Measurements from ENCODE around the gene RIOK1. TPM values are rescaled to one million over a fixed set of nuclear protein-coding genes. Genes with fewer than 3 reads are reported as not detected.

Gene RIOK1
- total RNA-seq, 4 donors from 2014 or later = 11.1 to 21.0 (median 13.5) TPM

GRCh38 chr6:7431674-7432390 is 42.2 kb downstream of the RIOK1 start:
- no peaks in the 10 kb centered on the region for H3K36me3 ChIP-seq
- H3K27ac ChIP-seq = no peak overlapping the region
- no peak for TF ChIP-seq POLR2A (IDR thresholded peaks at IDR 0.05)
- TF ChIP-seq CTCF (IDR thresholded peaks at IDR 0.05) = no peak
- TF ChIP-seq POLR2AphosphoS5 (IDR thresholded peaks at IDR 0.05) = no peak
- TF ChIP-seq EP300 (IDR thresholded peaks at IDR 0.05) = no peak
- H3K4me3 ChIP-seq = no peak overlapping the region
- WGBS, 2 donors (ENCODE audit: low coverage in 1 of 2) = 40 to 64% methylated on average over 1 to 17 of the region's 24 CpGs
- H3K27me3 ChIP-seq = peaks cover 29% of the 10 kb centered on the region
- H3K9me3 ChIP-seq = peaks cover 0 to 17% (median 0%) of the 10 kb centered on the region in 3 donors
- no peaks in the 10 kb centered on the region for H3K4me1 ChIP-seq
- no peak for ATAC-seq

DNA sequence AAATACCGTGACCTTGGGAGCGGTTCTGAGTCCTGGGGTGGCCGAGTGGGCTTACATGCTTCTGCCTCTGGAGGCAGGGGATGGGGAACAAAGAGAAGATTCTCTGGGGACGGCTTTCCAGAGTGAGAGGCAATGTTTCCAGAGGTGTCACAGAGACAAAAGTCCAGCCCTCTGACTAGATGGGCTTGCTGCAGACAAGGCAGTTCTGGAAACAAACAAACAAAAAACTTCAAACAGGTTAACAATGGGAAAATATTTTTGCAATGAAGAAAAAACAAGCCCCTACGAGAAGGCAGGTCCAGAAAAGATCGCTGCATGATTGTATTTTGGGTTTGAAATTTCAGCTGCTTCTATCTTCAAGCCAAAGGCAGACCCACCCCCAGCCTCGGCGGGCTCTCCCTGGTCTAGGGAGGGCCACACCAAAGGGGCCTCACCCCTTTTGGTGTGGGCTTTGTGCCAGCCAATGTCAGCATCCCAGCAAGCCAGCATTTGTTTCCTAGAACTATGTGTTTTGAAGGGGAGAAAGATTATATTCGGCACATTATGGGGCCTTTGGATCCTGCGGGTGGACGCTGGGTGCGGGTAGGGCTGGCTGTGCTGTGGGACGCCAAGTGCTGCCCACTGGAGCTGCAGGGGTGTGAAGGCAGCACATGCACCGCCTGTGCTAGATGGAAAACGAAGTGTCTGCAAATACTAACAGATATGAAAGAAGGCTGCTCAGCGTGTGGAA is 42.9 kb downstream of the RIOK1 start:
- no peaks in the 10 kb centered on the region for H3K36me3 ChIP-seq
- WGBS, 2 donors (ENCODE audit: low coverage in 1 of 2) = 57 to 77% methylated on average over 8 to 9 of the region's 16 CpGs
- H3K4me3 ChIP-seq = no peak overlapping the region
- no peak for ATAC-seq
- TF ChIP-seq EP300 (IDR thresholded peaks at IDR 0.05) (no peak), POLR2AphosphoS5 (IDR thresholded peaks at IDR 0.05) (no peak), POLR2A (IDR thresholded peaks at IDR 0.05) (no peak), CTCF (IDR thresholded peaks at IDR 0.05) (no peak)
- H3K27me3 ChIP-seq = peaks cover 29% of the 10 kb centered on the region
- no peak overlapping the region for H3K27ac ChIP-seq
- no peaks in the 10 kb centered on the region for H3K4me1 ChIP-seq
- H3K9me3 ChIP-seq = peaks cover 0 to 19% (median 0%) of the 10 kb centered on the region in 3 donors

DNA sequence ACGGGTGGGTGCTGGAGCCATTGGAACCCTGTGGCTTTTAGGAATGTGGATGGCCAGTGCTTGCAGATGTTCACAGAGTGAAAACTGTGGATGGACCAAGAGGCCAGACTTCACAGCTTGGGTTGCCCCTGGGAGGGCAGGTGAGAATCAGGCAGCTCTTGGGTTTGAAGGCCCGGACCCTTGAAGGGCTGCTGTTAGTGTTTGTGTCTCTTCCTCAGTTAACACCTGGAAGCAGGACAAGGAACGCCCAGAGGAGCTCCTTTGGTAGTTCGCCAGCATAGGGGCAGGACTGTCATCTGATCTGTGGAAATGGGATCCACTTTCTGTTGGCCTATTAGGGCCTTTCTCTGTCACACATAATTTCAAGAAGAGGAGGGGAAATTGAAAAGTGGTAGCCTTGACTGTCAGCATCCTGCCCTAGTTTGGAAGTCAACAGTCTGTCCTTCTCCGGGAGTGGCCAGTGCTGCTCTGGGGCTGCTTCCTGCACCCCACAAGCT is 43.6 kb downstream of the RIOK1 start:
- Histone ChIP-seq H3K9me3 (peaks cover 0 to 19% (median 0%) of the 10 kb centered on the region in 3 donors), H3K27ac (no peak overlapping the region), H3K36me3 (no peaks in the 10 kb centered on the region), H3K4me3 (no peak overlapping the region), H3K4me1 (no peaks in the 10 kb centered on the region), H3K27me3 (peaks cover 29% of the 10 kb centered on the region)
- 61 to 74% methylated on average over 2 to 3 of the region's 5 CpGs for WGBS, 2 donors (ENCODE audit: low coverage in 1 of 2)
- ATAC-seq = no peak
- no peak for TF ChIP-seq EP300 (IDR thresholded peaks at IDR 0.05)
- no peak for TF ChIP-seq CTCF (IDR thresholded peaks at IDR 0.05)
- no peak for TF ChIP-seq POLR2A (IDR thresholded peaks at IDR 0.05)
- TF ChIP-seq POLR2AphosphoS5 (IDR thresholded peaks at IDR 0.05) = no peak

GRCh38 chr6:7434672-7435071 is 45.1 kb downstream of the RIOK1 start:
- H3K27me3 ChIP-seq = peaks cover 29% of the 10 kb centered on the region
- H3K36me3 ChIP-seq = no peaks in the 10 kb centered on the region
- H3K27ac ChIP-seq = no peak overlapping the region
- H3K9me3 ChIP-seq = peaks cover 0 to 19% (median 0%) of the 10 kb centered on the region in 3 donors
- TF ChIP-seq POLR2AphosphoS5 (IDR thresholded peaks at IDR 0.05) = no peak
- TF ChIP-seq CTCF (IDR thresholded peaks at IDR 0.05) = no peak
- no peak for TF ChIP-seq EP300 (IDR thresholded peaks at IDR 0.05)
- TF ChIP-seq POLR2A (IDR thresholded peaks at IDR 0.05) = no peak
- ATAC-seq = no peak
- H3K4me3 ChIP-seq = no peak overlapping the region
- 56 to 67% methylated on average over 1 of the region's 1 CpG for WGBS, 2 donors (ENCODE audit: low coverage in 1 of 2)
- H3K4me1 ChIP-seq = no peaks in the 10 kb centered on the region
